Iris pigment epithelial cell (primary cell): Measurements from ENCODE around the gene NDUFV2.

Experiments
- DNase-seq: peaks from one replicate; pipeline ENCODE4 v3.0.0-alpha.2; 2011; ENCODE audit warnings: low read depth

Gene NDUFV2

GRCh38 chr18:9117980-9118841 lies 15.7 kb downstream of the NDUFV2 start:
- peak; percentile 54 for DNase-seq

GRCh38 chr18:9120796-9121195 lies 18.3 kb downstream of the NDUFV2 start:
- no peak for DNase-seq

GRCh38 chr18:9123520-9123919 lies 21.0 kb downstream of the NDUFV2 start:
- no peak for DNase-seq

- no peak for DNase-seq
Observed at GRCh38 chr18:9124824-9125223, 22.3 kb downstream of the NDUFV2 start.

- no peak for DNase-seq
Observed at GRCh38 chr18:9126337-9126736, 23.8 kb downstream of the NDUFV2 start.

- no peak for DNase-seq
Observed at GRCh38 chr18:9130195-9130594, 27.7 kb downstream of the NDUFV2 start.

- DNase-seq: no peak
Observed at GRCh38 chr18:9130806-9131205, 28.3 kb downstream of the NDUFV2 start.

GRCh38 chr18:9132628-9133027 lies 30.1 kb downstream of the NDUFV2 start:
- no peak for DNase-seq

GRCh38 chr18:9133225-9133624 lies 30.7 kb downstream of the NDUFV2 start:
- DNase-seq: no peak

- DNase-seq: no peak
Observed at GRCh38 chr18:9135081-9135911, 32.8 kb downstream of the NDUFV2 start.

GRCh38 chr18:9135912-9136314 lies 33.4 kb downstream of the NDUFV2 start:
- peak; percentile 52 for DNase-seq

- DNase-seq: peak; percentile 98
Observed at GRCh38 chr18:9136315-9137155, 34.0 kb downstream of the NDUFV2 start, which contains the start of gene ANKRD12. Gene ANKRD12 (plus strand): TSS chr18:9136781. CDS start chr18:9182433, 45,652 bp downstream.

- peak; percentile 92 for DNase-seq
Observed at GRCh38 chr18:9137168-9138066, 34.9 kb downstream of the NDUFV2 start.

GRCh38 chr18:9139400-9140039 lies 37.0 kb downstream of the NDUFV2 start:
- DNase-seq: no peak

- no peak for DNase-seq
Observed at GRCh38 chr18:9140381-9140780, 37.9 kb downstream of the NDUFV2 start.

GRCh38 chr18:9140984-9141383 lies 38.5 kb downstream of the NDUFV2 start:
- DNase-seq: no peak

- DNase-seq: no peak
Observed at GRCh38 chr18:9146224-9146623, 43.7 kb downstream of the NDUFV2 start.

- peak; percentile 81 for DNase-seq
Observed at GRCh38 chr18:9147440-9148202, 45.1 kb downstream of the NDUFV2 start.

GRCh38 chr18:9148203-9148552 lies 45.7 kb downstream of the NDUFV2 start:
- DNase-seq: no peak

- DNase-seq: no peak
Observed at GRCh38 chr18:9150121-9150520, 47.6 kb downstream of the NDUFV2 start.
